Kidney (tissue), 14 donors: ENCODE data around the gene PCBD2. TPM values are rescaled to one million over a fixed set of nuclear protein-coding genes. Genes with fewer than 3 reads are reported as not detected.

Experiments
- DNase-seq, 5 donors: peaks; one replicate each; pipeline ENCODE4 v3.0.0-alpha.2; 2013 to 2020
- FAIRE-seq: peaks from 2 replicates; lab custom pipeline; 2012; peaks lifted over from hg19 to GRCh38; lab: Jason Lieb, UNC
- H3K27ac ChIP-seq, 2 donors: one replicate each; pipeline ENCODE4 v1.7.0; 2013; ENCODE audit warnings: low read depth in 2 of 2, low read length in 2 of 2, inconsistent platforms in 1 of 2
- H3K27me3 ChIP-seq: one replicate; pipeline ENCODE4 v1.7.1; 2013; ENCODE audit warnings: low read length, inconsistent platforms; ENCODE audit not compliant: control insufficient read depth, insufficient read depth
- H3K36me3 ChIP-seq, 3 donors: one replicate each; pipeline versions ENCODE4 v1.7.0 to v1.7.1; 2013; ENCODE audit warnings: low read length in 3 of 3, control low read depth in 1 of 3, inconsistent platforms in 1 of 3; ENCODE audit not compliant: insufficient read depth in 3 of 3, control insufficient read depth in 2 of 3
- H3K4me1 ChIP-seq, 3 donors: one replicate each; pipeline versions ENCODE4 v1.7.0 to v1.7.1; 2013; ENCODE audit warnings: low read length in 3 of 3, inconsistent platforms in 1 of 3, low read depth in 1 of 3; ENCODE audit not compliant: control insufficient read depth in 2 of 3, insufficient read depth in 2 of 3
- H3K4me3 ChIP-seq, 3 donors: one replicate each; pipeline versions ENCODE4 v1.7.0 to v1.8.1; 2013; ENCODE audit warnings: low read length in 3 of 3, control low read depth in 1 of 3, inconsistent platforms in 1 of 3
- H3K9ac ChIP-seq, 3 donors: one replicate each; pipeline versions ENCODE4 v1.7.0 to v1.7.1; 2013; ENCODE audit warnings: low read length in 3 of 3, control low read depth in 1 of 3, inconsistent platforms in 1 of 3
- H3K9me3 ChIP-seq, 3 donors: one replicate each; pipeline versions ENCODE4 v1.7.0 to v1.7.1; 2013; ENCODE audit warnings: low read length in 3 of 3, control low read depth in 1 of 3, inconsistent platforms in 1 of 3; ENCODE audit not compliant: control insufficient read depth in 2 of 3, insufficient read depth in 1 of 3
- intact Hi-C: fragments of 100-400 bp; cut with DNase I; formaldehyde crosslinking; loops from one replicate; pipeline ENCODE4 v1.11.1; 2022
- polyA plus RNA-seq: library from polyadenylated mRNA; stranded (reverse); fragments of 350-450 nt; fragmentation: Illumina TruSeq; extraction: RNeasy Lipid Tissue Mini Kit (QIAGEN cat#74804); gene quantifications from one replicate; pipeline ENCODE4 v1.2.3, GENCODE V29; 2014; ENCODE audit warnings: low read depth, low replicate concordance; ENCODE audit not compliant: insufficient read depth
- total RNA-seq: library from RNA; stranded (reverse); fragmentation: NEBNext Ultra II Directional; extraction: Animal tissue kit (Norgen Biotek cat#: 25700); gene quantifications from one replicate; pipeline ENCODE4 v1.2.1, GENCODE V29; 2021
- TF ChIP-seq, protein P1 (sequence below): IDR thresholded peaks from 3 replicates; pipeline ENCODE4 v1.5.1; 2012; ENCODE audit warnings: mild to moderate bottlenecking, moderate library complexity, borderline replicate concordance; ENCODE audit not compliant: insufficient read depth; ENCODE audit errors: extremely low read depth
- donor health status: control.
- donor health status: control.
- donor health status: control.
- donor health status: control.
- donor health status: control.
- donor health status: DM: yes; HTN: yes; CAD: no.
- donor health status: Normal renal cell carcinoma (clear cell type).

PCBD2 gene
- total and polyA plus RNA-seq, 2 donors from 2014 or later, result 8.4 to 19.2 TPM

DNA sequence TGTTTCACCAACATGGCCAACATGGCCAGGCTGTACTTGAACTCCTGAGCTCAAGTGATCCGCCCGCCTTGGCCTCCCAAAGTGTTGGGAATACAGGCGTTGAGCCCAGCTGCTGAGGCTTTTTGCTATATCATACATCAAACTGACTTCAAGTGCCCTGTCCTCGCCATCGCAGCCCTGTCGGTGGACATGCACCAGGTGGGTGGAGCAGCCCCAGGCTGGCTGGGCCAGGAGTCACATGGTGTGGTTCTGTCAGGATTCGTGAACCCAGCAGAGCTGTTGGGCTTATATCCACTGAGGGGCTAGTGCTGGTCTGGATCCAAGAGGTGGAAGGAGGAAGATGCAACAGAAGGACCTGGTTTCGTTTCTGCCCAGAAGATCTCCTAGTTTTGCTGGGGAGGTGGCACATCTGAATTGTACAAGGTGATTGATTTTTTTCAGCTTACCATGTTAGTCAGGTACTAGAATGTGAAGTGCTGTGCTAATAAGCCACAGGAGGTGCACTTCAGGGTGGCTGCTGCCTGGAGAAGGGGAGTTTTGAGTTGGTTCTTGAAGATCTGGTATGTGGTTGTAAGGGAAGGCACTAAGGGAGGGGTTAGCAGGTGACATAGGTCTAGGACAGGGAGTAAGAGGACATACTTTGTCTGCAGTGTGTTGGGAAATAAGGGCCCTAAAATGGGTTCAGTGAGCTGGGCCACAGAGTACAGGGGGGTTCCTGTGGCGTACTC, 16.1 kb downstream of the PCBD2 start:
- FAIRE-seq, result no peak
- Histone ChIP-seq H3K4me3 (no peak overlapping the region), H3K4me1 (no peaks in the 10 kb centered on the region), H3K9me3 (no peaks in the 10 kb centered on the region), H3K9ac (no peak overlapping the region), H3K27me3 (no peaks in the 10 kb centered on the region), H3K36me3 (peaks cover 0 to 13% (median 4%) of the 10 kb centered on the region in 3 donors), H3K27ac (no peak overlapping the region)
- intact Hi-C loops, result no loop called here
- no peak for DNase-seq
- TF ChIP-seq, protein P1, sequence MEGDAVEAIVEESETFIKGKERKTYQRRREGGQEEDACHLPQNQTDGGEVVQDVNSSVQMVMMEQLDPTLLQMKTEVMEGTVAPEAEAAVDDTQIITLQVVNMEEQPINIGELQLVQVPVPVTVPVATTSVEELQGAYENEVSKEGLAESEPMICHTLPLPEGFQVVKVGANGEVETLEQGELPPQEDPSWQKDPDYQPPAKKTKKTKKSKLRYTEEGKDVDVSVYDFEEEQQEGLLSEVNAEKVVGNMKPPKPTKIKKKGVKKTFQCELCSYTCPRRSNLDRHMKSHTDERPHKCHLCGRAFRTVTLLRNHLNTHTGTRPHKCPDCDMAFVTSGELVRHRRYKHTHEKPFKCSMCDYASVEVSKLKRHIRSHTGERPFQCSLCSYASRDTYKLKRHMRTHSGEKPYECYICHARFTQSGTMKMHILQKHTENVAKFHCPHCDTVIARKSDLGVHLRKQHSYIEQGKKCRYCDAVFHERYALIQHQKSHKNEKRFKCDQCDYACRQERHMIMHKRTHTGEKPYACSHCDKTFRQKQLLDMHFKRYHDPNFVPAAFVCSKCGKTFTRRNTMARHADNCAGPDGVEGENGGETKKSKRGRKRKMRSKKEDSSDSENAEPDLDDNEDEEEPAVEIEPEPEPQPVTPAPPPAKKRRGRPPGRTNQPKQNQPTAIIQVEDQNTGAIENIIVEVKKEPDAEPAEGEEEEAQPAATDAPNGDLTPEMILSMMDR, result no peak

DNA sequence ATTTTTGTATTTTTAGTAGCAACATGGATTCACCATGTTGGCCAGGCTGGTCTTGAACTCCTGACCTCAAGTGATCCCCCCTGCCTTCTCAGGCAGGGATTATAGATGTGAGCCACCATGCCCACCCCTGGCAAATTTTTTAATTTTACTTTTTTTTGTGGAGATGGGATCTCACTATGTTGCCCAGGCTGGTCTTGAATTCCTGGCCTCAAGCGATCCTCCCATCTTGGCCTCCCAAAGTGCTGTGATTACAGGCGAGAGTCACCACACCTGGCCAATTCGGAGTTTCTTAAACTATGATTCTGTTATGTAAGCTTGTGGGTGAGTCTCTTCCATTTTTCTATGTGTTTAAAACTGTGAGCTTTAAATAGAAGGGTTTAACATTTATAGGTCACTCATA, 27.6 kb downstream of the PCBD2 start:
- H3K36me3 ChIP-seq, result peaks cover 0 to 4% (median 0%) of the 10 kb centered on the region in 3 donors
- H3K4me3 ChIP-seq, result no peak overlapping the region
- peaks cover 0 to 7% (median 0%) of the 10 kb centered on the region in 3 donors for H3K4me1 ChIP-seq
- no peak overlapping the region for H3K27ac ChIP-seq
- H3K27me3 ChIP-seq, result no peaks in the 10 kb centered on the region
- TF ChIP-seq, protein P1, result no peak
- H3K9ac ChIP-seq, result no peak overlapping the region
- no peaks in the 10 kb centered on the region for H3K9me3 ChIP-seq
- intact Hi-C loops, result no loop called here
- FAIRE-seq, result no peak
- DNase-seq, result no peak

DNA sequence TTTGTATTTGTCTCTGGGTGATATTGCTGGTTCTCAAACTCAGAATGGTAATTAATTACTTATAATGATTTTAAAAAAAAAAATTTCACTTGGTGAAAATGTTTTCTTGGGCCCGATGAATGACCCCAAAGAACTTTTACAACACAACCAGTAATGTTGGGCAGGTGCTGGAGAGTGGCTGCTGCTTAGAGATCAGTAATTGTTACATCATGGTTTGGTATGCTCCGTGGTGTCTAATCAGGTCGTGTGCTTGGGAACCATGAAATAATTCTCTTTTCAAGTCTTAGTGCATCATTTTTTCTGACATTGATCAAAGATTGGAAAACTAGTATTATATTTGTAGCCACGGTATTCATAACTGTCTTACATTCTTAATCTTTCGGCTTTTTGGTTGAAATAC, 29.3 kb downstream of the PCBD2 start:
- Histone ChIP-seq H3K4me3 (no peak overlapping the region), H3K4me1 (peaks cover 0 to 7% (median 2%) of the 10 kb centered on the region in 3 donors), H3K9me3 (no peaks in the 10 kb centered on the region), H3K27ac (no peak overlapping the region), H3K27me3 (no peaks in the 10 kb centered on the region), H3K9ac (no peak overlapping the region), H3K36me3 (peaks cover 0 to 4% (median 0%) of the 10 kb centered on the region in 3 donors)
- no peak for FAIRE-seq
- DNase-seq, result no peak
- intact Hi-C loops, result no loop called here
- TF ChIP-seq, protein P1, result no peak
